ENCODE measurements around the gene FAM120B.

Gene FAM120B

DNA sequence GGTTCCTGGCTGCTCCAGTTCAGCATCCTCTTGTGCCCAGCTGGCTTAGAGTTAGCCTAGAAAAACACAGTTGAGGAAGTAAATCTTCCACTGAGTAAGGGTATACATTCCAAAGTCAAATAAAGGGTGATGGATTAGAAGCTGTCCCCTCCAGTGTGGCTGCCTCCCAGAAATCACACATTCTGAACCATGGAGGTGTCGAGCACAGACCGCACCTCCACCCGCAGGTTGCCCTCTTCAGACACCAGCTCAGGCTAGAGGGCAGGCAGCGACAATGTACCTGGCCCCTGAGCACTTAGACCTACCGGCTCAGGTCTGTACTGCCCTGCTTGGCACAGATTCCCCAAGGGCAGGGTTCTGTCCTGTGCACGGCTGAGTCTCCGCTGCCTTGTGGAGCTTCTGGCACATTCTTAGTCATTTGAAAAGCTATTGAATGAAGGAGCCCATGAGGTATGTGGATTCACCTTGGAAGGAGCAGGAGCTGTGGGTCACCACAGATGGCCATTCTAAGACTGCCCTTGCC is 118.1 kb downstream of the FAM120B start:
- DNase-seq = no peak

DNA sequence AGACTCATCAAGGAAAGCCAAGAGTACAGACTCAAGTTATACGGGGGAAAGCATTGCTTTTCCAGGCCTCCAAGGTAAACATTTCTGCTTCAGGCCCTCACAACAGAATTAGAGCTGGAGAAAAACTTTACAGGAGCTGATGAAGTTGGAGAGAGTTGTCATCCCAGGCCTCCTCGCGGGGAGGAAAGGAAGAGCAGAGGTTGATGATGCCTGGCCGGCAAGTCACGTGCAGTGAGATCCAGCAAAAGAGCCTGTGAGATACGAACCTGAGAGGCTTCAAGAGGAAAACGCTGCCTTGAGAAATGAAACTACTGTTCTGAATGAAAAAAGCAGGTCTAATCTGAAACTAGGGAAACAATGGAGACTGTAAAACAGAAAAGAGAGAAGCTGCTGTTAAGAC is 122.9 kb downstream of the FAM120B start:
- no peak for DNase-seq

DNA sequence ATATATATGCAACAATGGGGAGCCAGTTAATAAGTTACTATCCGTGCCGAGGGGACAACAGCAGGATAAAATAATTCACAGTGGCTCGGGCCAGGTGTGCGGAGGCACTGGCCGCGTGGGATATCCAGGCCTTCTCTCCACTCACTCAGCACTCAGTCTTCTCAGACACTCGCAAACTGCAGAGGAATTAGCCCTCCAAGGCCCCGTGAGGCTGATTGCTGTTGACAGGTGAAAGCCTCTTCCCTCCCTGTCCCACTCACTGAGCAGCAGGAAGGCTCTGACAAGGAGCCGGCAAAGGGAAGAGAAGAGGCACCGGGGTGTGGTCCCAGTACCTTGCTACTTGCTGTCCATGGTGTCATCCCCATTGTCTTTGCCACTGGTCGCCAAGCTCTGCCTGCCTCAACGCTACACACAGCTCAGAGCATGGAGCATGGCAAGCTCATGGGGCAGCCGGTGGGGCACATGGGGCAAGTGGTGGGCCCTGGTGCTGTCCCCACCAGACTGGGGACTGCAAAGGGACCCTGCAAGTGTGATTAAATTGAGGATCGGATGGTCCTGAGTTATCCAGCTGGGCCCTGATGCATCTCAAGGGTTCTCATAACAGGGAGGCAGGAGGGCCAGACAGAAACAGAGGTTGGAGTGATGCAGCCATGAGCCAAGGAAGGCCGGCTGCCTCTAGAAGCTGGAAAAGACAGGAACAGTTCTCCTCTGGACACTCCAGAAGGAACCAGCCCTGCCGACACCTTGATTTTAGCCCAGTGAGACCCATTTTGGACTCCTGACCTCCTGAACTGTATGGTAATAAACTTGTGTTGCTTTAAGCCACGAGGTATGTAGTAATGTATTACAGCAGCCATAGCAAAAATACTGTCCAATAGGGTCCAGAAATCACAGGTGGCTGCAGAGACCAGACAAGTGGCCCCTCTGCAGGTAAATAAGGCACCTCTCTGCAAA is 126.9 kb downstream of the FAM120B start:
- no peak for DNase-seq

DNA sequence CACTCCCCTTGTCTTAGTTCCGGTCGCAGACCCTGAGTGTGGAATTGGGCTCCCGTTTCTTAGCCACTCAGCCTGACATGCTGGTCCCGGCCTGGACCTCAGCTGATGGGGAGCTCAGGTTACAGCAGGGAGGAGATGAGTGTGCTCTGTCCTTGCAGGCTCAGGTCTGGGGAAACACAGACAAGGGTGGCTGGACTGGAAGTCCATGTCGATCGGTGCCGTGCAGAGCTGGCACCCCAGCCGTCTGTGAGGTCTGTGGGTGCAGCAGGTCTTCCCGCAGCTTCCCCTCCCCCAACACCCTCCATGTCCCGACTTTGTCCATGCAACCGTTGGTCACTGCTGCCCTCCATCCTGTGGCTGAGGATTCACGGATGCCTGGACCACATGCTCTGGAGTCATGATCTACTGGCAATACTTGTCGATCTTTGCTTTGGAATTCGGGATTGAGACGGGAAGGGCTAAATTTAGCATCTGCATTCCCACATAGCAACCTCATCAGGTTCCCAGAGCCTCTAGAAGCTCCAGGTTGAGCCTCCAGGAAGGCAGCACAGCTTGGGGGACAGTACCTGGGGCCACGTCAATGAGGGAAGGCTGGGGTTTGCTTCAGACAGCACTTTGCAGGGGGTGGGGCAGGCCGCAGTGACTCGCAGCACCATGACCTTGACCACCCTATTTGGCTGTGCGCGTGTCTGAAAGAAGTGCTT is 127.7 kb downstream of the FAM120B start:
- no peak for DNase-seq

DNA sequence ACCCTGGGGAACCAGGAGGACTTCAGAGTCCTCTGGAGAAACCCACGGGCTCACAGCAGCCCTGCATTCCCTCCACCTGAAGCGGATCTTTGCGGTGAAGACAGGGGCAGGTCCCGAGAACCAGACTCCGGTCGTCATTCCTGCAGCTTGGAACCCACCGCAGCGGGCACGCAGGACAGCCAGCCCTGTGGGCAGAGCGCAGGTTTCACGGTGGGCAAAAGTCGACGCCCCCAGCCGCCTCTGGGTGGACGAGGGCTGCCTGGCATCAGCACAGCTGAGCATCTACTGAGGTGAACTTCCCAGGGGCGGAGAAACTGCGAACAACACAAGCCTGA is 128.2 kb downstream of the FAM120B start:
- no peak for DNase-seq

DNA sequence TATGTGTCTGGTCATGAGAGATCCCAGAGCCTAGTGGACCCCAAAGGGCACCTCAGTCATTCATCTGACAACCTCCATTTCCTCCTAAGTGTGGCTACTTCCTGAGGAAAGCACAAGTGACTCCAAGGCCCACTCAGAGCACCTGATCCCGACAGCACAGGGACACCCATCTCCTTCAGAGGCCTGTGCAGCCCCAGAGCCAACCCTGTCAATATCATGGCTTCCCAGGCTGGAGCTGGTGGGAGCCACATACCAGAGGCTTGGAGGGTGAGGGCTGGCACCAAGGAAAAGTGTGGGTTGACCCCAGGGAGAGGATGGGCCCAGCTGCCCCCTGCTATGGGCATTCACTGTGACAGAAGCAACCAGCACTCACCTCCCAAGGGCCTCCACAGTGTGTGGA is 129.2 kb downstream of the FAM120B start:
- DNase-seq = no peak

DNA sequence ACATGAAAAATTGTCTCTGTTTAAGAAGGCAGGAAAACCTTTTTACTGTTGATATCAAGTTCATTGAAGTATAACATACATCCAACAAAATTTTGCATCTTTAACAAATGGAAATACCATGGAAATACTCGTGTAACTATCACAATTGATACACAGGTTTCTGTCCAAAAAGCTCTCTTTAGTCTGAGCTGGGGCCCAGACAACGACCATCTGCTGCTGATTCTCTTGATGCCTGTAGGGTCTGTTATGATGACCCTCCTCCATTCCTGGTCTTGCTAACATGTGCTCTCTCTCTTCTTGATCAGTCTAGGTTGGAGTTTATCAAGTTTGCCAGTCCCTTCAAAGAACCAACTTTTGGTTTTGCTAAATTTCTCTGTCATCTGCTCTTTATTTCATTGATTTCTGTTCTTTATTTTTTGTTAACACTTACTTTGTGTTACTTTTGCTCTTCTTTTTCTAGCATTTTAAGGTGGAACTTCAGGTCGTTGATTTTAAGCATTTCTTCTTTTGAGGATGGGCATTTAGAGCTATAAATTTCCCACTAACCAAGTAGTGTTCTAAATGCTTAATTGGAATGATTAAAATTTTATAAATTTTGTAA is 129.8 kb downstream of the FAM120B start:
- no peak for DNase-seq

DNA sequence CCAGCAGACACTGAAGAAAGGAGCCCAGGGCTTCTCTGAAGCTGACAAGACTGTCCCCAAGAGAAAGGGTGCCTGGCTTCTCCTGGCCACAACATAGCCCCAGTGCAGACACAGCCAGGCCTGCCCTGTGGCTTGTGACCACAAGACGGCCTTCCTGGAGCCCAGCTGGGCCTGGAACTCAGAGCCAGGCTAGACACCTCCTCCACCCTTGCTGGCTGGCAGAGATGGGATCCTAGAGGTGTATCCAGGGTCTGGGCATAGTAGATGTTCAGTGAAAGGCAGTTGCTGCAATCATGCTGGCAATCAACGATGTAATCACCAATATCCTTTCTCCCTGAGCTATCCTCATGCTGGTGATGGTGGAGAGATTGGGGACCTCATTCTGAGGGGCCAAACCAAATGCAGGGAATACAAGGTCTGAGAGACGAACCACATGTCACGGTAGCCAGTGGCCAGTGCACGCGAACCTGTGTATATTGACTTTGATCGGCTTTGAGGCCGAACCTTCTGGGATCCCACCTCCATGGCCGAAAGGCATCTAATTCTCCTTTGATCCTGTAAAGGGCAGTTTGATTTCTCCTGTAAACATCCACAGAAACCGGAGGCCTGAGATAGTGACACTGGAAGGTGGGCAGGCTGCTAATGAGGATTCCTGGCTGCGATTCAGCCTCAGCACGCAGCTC is 131.3 kb downstream of the FAM120B start:
- DNase-seq = no peak

DNA sequence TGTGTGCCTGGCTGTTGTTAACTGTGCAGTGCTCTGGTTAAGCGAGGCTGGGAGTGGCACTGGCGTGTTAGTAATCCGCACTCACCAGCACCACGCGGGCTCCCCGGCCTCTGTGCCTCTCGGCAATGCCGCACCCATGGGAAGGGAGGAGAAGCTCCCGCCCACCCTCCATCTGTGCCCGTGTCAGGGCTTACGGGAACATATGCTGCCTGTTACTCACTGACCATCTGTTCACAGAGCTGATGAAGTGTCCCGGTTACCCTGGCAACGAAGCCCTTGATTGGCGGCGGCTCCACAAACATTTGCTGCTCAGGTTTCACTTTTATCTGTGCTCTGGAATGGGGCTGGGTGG is 131.8 kb downstream of the FAM120B start:
- no peak for DNase-seq

DNA sequence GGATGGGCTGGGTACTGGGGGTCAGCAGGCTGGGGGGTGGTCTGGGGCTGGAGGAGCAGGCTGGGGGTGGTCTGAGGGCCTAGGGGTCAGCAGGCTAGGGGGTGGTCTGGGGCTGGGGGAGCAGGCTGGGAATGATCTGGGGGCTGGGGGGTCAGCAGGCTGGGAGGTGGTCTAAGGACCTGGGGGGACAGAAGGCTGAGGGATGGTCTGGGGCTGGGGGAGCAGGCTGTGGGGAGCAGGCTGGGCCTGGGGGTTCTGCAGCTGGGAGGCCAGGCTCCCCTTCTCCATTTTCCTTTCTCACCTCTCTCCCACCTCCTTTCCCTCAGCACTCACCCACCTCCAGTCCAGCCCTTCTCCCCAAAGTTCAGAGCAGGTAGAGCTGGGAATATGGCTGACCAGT is 132.3 kb downstream of the FAM120B start:
- no peak for DNase-seq

DNA sequence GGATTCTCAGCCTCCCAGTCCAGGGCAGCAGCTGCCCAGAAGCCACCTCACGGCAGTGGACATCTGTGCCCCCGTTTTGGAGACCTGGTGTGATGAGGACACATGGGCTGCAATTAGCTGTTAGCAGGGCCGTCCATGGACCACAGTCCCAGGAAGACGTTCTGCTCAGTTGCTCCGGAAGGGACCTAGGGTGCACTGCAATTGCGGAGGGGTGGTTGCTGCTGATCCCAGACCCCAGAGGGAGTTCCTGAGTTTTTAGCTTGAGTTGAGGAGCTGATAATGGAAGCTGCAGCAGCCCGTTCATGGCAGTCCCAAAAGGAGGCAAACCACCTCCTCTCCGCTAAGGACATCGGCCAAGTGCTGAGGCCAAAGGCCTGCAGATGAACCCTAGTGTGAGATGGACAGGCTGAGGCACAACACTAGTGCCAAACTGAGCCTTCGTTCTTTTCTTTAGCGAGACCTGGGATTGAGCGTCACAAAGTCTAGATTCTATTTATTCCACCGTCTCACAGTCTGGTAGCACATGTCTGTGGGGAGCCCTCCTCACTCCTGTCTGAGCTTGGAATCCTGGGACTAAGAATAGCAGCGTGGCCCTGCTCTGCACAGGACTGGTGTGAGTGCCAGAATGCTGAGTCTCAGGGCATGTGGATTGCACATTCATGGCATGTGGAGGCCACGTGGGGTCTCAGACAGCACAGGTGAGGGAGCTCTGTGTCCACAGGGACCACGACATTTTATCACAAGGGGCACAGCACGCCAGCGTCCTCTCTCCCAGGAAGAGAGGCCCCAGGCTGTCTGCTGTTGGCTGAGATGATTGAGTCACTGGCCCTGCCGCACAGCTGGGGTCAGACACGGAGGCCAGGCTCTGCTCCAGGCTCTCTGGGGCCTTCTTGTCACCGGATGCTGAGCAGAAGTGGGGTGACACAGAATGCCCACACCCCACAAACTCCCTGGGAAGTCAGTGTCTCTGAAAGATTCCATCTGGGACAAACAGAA is 133.1 kb downstream of the FAM120B start:
- no peak for DNase-seq

DNA sequence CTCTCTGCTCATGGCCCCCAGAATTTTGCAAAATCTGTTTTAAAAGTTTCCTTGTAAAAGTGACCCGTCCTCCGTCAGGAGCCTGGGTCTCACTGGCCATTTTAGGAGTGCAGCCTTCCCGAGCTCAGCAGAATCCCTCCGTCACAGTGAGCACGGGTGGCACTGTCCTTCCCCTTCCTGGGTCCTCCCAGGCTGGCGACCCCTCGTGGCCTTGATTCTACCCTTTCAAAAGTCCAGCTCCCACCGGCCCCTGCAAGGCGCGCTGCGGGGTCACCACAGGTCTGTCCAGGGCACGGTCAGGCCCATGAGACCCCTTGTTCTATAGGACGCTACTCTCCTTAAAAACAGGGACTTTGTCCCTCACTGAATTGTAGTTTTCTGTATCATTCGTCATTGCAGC is 133.9 kb downstream of the FAM120B start:
- no peak for DNase-seq

DNA sequence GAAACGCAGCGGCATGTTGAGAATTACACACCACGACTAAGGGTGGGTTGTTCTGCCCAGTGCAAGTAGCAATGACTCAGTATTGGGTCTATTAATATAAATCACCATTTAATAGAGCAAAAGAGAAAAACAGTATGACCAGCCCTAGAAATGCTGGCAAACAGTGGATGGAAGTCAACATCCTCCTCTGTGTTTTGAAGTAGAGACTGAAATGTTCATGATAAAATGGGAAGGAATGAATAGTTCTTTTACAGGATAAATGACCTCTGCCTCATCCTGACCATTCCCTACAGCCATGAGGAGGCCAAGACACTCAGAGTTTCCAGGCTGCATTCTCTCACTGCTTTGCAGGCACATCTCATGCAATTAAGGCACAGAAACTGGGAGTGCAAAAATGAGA is 134.8 kb downstream of the FAM120B start:
- no peak for DNase-seq

DNA sequence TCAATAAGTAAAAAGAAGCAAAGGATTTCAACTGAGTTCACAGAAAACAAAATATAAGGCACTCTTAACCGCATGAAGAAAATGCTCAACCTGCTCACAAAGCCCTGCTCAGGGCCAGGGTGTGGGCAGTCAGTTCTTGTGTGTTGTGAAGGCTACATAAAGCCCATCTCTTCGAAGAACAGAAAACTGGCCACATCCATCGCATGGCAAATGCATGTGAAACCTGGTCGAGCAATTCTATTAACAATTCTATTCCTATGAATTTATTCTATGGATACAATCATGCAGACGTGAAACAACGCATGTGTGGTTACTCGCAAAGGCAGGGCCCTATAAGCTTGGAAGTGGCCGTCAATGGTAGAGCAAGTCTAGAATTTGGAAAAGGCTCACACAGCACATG is 136.0 kb downstream of the FAM120B start:
- no peak for DNase-seq

DNA sequence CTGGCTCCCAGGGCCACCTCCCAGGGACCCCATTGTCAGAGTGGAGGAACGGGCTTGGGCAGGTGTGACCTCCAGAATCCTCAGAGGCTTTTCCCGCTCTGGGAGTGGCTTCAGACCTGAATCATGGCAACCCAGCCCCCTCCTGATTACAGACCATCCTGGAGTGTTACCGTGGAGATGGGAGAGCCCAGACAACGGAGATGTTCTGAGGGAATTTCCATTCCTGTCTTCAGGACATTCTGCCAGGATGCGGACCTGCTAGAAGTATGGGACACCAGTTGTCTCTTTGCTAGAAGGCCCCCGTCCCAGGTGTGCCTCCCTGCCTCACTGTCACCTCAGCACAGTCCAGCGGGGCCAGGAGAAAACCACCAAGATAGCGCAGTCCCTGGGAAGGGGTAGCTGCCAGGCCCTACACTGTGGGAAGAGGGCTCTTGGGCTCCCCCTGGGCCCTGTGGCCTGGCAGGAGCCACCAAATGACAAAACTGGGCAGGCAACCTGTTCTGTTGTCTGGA is 136.6 kb downstream of the FAM120B start:
- DNase-seq = no peak

DNA sequence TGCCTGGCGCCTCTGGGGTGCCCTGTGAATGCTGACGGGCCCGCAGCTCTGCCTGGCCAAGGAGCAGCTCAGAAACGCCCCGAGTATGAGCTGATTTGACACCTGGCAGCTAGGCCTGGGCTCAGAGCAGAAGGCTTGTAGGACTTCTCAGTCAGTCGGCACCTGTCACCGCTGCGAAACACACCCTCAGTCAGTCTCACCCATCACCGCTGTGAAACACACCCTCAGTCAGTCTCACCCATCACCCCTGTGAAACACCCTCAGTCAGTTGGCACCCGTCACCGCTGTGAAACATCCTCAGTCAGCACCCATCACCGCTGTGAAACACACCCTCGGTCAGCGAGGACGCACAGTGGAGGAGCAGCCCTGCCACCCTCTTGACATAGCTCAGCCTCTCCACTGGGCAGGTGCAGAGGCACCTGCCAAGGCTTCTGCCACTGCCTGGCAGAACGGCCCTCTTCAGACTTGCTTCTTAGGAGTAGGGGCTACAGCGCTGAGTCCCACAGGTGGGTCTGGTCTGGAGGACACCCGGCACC is 137.6 kb downstream of the FAM120B start:
- DNase-seq = no peak

DNA sequence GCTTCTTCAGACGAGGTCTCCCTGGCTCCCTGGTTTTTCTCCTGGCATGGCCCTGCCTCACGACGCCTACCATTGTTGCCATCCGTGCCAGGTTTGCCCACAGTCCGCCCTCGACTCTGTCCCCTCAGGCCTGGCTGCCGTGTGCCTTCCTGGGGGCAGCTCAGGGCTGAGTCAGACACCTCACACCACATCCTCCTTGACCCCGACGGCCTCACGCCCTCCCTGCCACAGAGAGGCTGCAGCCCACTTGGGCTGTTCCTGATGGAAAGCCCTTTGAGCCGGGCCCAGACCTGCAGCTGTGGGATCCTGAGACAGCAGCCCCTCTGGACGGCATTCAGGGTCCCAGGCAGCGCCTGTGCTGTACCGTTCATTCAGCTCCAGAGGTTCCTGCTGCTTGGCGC is 138.3 kb downstream of the FAM120B start:
- DNase-seq = no peak

DNA sequence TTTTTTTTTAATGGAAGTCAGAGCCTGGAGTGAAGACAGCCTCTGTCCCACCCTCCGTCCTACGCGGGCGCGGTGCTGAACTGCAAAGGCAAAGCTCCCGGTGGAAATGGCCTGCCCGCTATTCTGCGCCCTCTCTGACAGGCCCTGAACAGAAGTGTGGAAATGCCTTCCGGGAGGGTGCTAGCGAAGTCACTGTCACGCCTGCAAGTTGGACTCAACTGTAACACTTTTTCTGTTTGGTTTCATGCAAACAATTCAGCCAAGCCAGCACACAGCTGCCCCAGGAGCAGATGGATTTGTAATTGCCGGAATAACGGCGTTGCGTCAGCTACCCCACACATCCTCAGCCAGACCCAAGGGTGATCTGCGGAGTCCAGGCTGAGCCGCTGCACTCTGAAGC is 138.9 kb downstream of the FAM120B start:
- DNase-seq = no peak

DNA sequence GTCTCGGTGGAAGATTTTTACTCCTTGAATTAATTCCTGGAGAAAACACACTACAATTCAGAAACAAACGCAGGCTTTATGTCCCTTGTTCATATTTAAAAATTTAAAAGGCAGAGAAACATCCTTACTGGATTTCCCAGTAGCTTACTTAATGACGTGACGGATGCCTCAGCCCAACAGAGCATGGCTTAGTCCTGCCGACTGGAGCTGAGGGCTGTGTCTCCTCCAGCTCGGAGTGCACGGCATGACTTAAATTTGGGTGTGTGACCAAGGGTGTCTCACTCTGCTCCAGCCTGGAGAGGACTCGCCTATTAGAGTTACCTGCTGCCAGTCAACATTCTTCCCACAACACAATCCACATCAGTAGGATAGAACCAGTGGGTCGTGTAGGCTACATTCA is 139.4 kb downstream of the FAM120B start:
- DNase-seq = no peak

DNA sequence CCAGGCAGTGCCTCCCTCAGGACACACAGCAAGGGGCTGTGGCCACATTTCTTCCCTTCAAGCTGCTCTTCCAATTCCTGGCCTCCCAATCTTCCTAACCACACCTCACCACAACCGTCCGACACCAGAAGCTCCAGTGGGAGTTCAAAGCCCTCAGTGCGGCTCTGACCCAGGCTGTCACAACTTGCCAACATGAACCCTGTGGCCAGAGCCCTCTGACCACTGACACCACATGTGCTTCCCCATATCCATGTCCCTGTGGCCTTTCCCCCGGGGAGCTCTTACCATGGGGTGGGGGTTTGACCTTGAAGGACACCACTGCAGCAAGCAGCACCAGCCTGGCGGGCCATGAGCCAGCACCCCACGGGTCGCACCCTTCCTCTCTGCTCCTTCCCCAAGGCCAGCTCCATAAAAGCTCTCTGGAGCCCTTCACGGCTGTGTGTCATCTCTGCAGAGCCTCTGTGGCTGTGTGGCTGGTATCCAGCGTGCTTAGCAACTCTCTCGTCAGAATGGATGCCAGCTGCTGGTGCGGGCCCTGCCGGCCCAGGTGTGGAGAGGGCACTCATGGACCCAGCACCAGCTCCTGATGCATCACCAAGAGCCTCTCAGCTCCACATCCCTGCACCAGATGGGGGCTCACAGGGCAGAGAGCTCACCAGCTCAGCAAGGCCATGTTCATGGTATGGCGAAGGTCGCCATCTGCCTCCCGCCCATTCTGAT is 140.4 kb downstream of the FAM120B start:
- no peak for DNase-seq

DNA sequence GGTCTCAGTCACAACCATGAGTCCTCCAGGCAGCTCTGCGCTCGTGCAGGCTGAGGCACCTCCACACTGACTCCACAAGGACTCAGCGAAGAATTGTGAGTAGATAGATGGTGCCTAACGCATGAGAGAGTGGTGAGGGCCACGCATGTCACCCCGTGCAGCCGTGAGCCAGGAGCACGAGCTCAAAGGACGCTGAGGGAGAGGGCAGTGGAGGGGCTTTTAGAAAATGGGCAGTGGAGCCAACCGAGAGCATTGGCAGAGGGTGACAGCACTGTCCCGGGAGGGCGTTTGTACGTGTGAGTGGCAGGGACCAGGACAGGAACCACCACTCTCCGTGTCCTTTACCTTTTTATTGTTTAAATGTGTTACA is 141.0 kb downstream of the FAM120B start:
- no peak for DNase-seq
